A673 (cell line): Measurements from ENCODE around the gene ITPR3. TPM values are rescaled to one million over a fixed set of nuclear protein-coding genes. Genes with fewer than 3 reads are reported as not detected.
A peak's percentile ranks its signal among the peaks of the same experiment; 100 is the strongest.

Experiments used
- BruUV-seq: library from RNA; stranded (reverse); fragments of 400-500 nt; replicated peaks from 2 replicates; lab custom pipeline; 2021; lab: Mats Ljungman, UMichigan
- CTCF ChIA-PET: fragments of 300-600 bp; sonication (Branson Sonifier 250); formaldehyde crosslinking; loops from one replicate; lab custom pipeline; 2022; ENCODE audit warnings: antibody characterized with exemption; lab: Charles Lee
- POLR2A ChIA-PET: fragments of 300-600 bp; sonication (Branson Sonifier 250); formaldehyde crosslinking; loops from one replicate; lab custom pipeline; 2022; ENCODE audit warnings: antibody characterized with exemption; ENCODE audit not compliant: low non-redundant PET; lab: Charles Lee
- DNase-seq: peaks from one replicate; pipeline ENCODE4 v3.0.0-alpha.2; 2015; ENCODE audit warnings: low spot score
- H3K27ac ChIP-seq: fragments of 200-600 bp; sonication (generic); 2 replicates; pipeline ENCODE4 v1.5.1; 2016; ENCODE audit warnings: mixed run types, low read depth, mild to moderate bottlenecking, mixed read lengths, antibody characterized with exemption, low read length; ENCODE audit not compliant: poor library complexity, severe bottlenecking
- H3K27me3 ChIP-seq: fragments of 200-600 bp; sonication (generic); replicated peaks from 2 replicates; pipeline ENCODE4 v1.6.1; 2017; ENCODE audit warnings: mixed run types, low read depth, mild to moderate bottlenecking, mixed read lengths, antibody characterized with exemption, low read length; ENCODE audit not compliant: insufficient read depth, poor library complexity
- H3K36me3 ChIP-seq: fragments of 200-600 bp; sonication (generic); 2 replicates; pipeline ENCODE4 v1.6.1; 2016; ENCODE audit warnings: mixed run types, mild to moderate bottlenecking, mixed read lengths, antibody characterized with exemption, low read length; ENCODE audit not compliant: insufficient read depth, poor library complexity, severe bottlenecking
- H3K4me1 ChIP-seq: fragments of 200-600 bp; sonication (generic); 2 replicates; pipeline ENCODE4 v1.6.1; 2017; ENCODE audit warnings: mixed run types, mild to moderate bottlenecking, mixed read lengths, antibody characterized with exemption, low read length; ENCODE audit not compliant: insufficient read depth, poor library complexity, severe bottlenecking
- H3K4me3 ChIP-seq: fragments of 200-600 bp; sonication (generic); 2 replicates; pipeline ENCODE4 v1.5.1; 2016; ENCODE audit warnings: low read depth, mixed run types, mild to moderate bottlenecking, mixed read lengths, low read length; ENCODE audit not compliant: poor library complexity, severe bottlenecking
- H3K9me3 ChIP-seq: fragments of 200-600 bp; sonication (generic); 2 replicates; pipeline ENCODE4 v1.6.1; 2016; ENCODE audit warnings: mixed run types, low read depth, mild to moderate bottlenecking, mixed read lengths, antibody characterized with exemption, low read length; ENCODE audit not compliant: poor library complexity, severe bottlenecking
- EZH2 ChIP-seq: fragments of 200-600 bp; sonication (generic); IDR thresholded peaks from 2 replicates; pipeline ENCODE4 v1.6.1; 2017; ENCODE audit warnings: borderline replicate concordance, low read depth, mild to moderate bottlenecking, mixed read lengths, antibody characterized with exemption, low read length; ENCODE audit not compliant: poor library complexity, severe bottlenecking
- intact Hi-C: fragments of 100-400 bp; cut with micrococcal nuclease; formaldehyde crosslinking; loops from one replicate; pipeline ENCODE4 v1.10.0; 2022; ENCODE audit not compliant: unreplicated experiment
- total RNA-seq: library from RNA; stranded (reverse); gene quantifications from 2 replicates; pipeline ENCODE4 v1.2.3, GENCODE V29; 2021
- TF ChIP-seq, protein P1 (sequence below): fragments of 300-800, 200-600 bp; sonication (generic); conservative IDR thresholded peaks from 2 replicates; pipeline ENCODE4 v1.5.1; 2017; ENCODE audit warnings: low read depth, mild to moderate bottlenecking, antibody characterized with exemption, low read length, moderate library complexity, mixed read lengths

ITPR3 gene
- total RNA-seq, 1 experiment from 2014 or later: 27.8 TPM

GRCh38 chr6:33709605-33710295 lies 88.6 kb downstream of the ITPR3 start:
- H3K4me3 ChIP-seq: no peak overlapping the region
- intact Hi-C loops: loop anchor here (5.0 to 10.0 kb wide), 2 partner anchors 63 to 445 kb away; no protein-coding TSS in a partner anchor
- H3K4me1 ChIP-seq: peaks cover 26% of the 10 kb centered on the region
- ChIA-PET CTCF (no interaction called here), POLR2A (interaction anchor here (0.6 kb wide), 1 partner anchor 130 kb away, joined by 4 read pairs; no protein-coding TSS in a partner anchor)
- no TSS peak for BruUV-seq
- TF ChIP-seq, protein P1, sequence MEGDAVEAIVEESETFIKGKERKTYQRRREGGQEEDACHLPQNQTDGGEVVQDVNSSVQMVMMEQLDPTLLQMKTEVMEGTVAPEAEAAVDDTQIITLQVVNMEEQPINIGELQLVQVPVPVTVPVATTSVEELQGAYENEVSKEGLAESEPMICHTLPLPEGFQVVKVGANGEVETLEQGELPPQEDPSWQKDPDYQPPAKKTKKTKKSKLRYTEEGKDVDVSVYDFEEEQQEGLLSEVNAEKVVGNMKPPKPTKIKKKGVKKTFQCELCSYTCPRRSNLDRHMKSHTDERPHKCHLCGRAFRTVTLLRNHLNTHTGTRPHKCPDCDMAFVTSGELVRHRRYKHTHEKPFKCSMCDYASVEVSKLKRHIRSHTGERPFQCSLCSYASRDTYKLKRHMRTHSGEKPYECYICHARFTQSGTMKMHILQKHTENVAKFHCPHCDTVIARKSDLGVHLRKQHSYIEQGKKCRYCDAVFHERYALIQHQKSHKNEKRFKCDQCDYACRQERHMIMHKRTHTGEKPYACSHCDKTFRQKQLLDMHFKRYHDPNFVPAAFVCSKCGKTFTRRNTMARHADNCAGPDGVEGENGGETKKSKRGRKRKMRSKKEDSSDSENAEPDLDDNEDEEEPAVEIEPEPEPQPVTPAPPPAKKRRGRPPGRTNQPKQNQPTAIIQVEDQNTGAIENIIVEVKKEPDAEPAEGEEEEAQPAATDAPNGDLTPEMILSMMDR: no peak
- TF ChIP-seq EZH2: no peak
- H3K36me3 ChIP-seq: peaks cover 27% of the 10 kb centered on the region
- peak overlapping the region; percentile 98 for H3K27ac ChIP-seq
- no peaks in the 10 kb centered on the region for H3K9me3 ChIP-seq
- H3K27me3 ChIP-seq: no peaks in the 10 kb centered on the region
- peak; percentile 27 for DNase-seq

DNA sequence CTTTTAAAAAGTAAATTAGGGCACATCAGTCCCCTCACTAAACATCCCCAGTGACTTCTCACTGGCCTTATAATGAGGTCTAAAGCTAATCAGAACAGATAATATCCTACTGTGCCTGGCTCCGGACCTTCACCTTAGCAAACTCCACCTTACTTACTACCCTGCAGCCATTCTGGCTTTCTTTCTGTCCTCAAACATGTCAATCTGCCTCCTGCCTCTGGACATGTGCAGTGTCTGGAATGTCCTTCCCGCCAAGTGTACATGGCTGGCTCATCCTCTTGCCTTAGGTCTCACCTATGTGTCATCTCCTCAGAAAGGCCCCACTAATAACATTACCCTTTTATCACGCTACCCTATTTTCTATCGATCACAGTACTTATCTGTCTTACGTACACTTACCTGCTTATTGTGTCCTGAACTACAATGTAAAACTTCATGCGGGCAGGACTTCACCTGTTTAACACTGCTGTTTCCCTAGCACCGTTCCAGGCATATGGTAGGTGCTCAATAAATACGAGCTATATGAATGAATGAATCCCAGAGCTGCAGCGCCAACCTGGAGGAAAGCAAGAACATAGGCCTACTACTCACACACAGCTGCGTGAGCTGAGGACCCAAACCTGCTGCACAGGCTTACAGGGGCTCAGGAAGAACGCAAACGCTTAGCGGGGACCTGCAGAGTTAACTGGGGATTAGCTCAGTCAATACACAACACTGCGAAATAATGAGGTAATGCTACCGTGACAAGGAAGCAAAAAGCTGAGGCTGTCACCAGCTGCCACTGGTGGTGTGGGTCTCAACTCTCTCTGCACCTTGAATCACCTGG lies 89.4 kb downstream of the ITPR3 start:
- BruUV-seq: no TSS peak
- Histone ChIP-seq H3K4me3 (peak overlapping the region; percentile 64), H3K36me3 (peaks cover 27% of the 10 kb centered on the region), H3K4me1 (peaks cover 26% of the 10 kb centered on the region), H3K9me3 (no peaks in the 10 kb centered on the region), H3K27me3 (no peaks in the 10 kb centered on the region), H3K27ac (peak overlapping the region; percentile 98)
- POLR2A ChIA-PET: interaction anchor here (0.5 kb wide), 1 partner anchor 1853 kb away, joined by 3 read pairs; no protein-coding TSS in a partner anchor
- no peak for TF ChIP-seq EZH2
- TF ChIP-seq, protein P1: no peak
- CTCF ChIA-PET: interaction anchor here (1.5 to 1.8 kb wide), 3 partner anchors 13 to 444 kb away, joined by 3 to 5 read pairs (median 3); no protein-coding TSS in a partner anchor
- DNase-seq: peak; percentile 24
- intact Hi-C loops: loop anchor here (5.0 to 10.0 kb wide), 2 partner anchors 62 to 444 kb away; no protein-coding TSS in a partner anchor
